Natural killer cell (primary cell): Measurements from ENCODE around the gene TDRD9. TPM values are rescaled to one million over a fixed set of nuclear protein-coding genes. Genes with fewer than 3 reads are reported as not detected.

ENCODE experiments used
- ATAC-seq, 3 donors: fragments of 150-1000 bp in 2 of 3; fragments of 200-7000 bp in 1 of 3; cut with Tn5 transposase; 1 replicate in 1 of 3; 2 replicates in 2 of 3; pipeline ENCODE4 v1.10.0; 2021; ENCODE audit warnings: mild to moderate bottlenecking in 2 of 3, moderate library complexity in 2 of 3
- DNase-seq, 2 donors: peaks; one replicate each; pipeline versions ENCODE4 v3.0.0 to v3.0.0-alpha.2; 2013 to 2021; ENCODE audit warnings: mixed read lengths in 1 of 2
- H3K27ac ChIP-seq: one replicate; pipeline ENCODE4 v1.5.1; 2013; ENCODE audit warnings: mild to moderate bottlenecking, low read length
- H3K27me3 ChIP-seq: one replicate; pipeline ENCODE4 v1.6.1; 2013; ENCODE audit warnings: low read length; ENCODE audit not compliant: control insufficient read depth, insufficient read depth
- H3K36me3 ChIP-seq: one replicate; pipeline ENCODE4 v1.6.1; 2013; ENCODE audit warnings: low read length; ENCODE audit not compliant: control insufficient read depth, insufficient read depth
- H3K4me1 ChIP-seq: one replicate; pipeline ENCODE4 v1.6.1; 2013; ENCODE audit warnings: low read length; ENCODE audit not compliant: control insufficient read depth, insufficient read depth
- H3K4me3 ChIP-seq: one replicate; pipeline ENCODE4 v1.5.1; 2013; ENCODE audit warnings: low read length
- H3K9me3 ChIP-seq: one replicate; pipeline ENCODE4 v1.6.1; 2013; ENCODE audit warnings: low read length; ENCODE audit not compliant: control insufficient read depth, insufficient read depth
- H3K27ac Mint-ChIP-seq, 2 donors: one replicate each; pipeline ENCODE4 v1.8.0; 2022; ENCODE audit warnings: mild to moderate bottlenecking in 2 of 2, mixed read lengths in 2 of 2, moderate library complexity in 1 of 2
- H3K27me3 Mint-ChIP-seq, 2 donors: one replicate each; pipeline ENCODE4 v1.8.0; 2022; ENCODE audit warnings: low read depth in 2 of 2, mixed read lengths in 2 of 2
- H3K36me3 Mint-ChIP-seq: one replicate; pipeline ENCODE4 v1.8.0; 2022; ENCODE audit warnings: mixed read lengths
- H3K4me1 Mint-ChIP-seq, 2 donors: one replicate each; pipeline ENCODE4 v1.8.0; 2022; ENCODE audit warnings: mixed read lengths in 2 of 2
- H3K4me3 Mint-ChIP-seq: one replicate; pipeline ENCODE4 v1.8.0; 2022; ENCODE audit warnings: mild to moderate bottlenecking, moderate library complexity, mixed read lengths
- H3K9me3 Mint-ChIP-seq, 2 donors: one replicate each; pipeline ENCODE4 v1.8.0; 2022; ENCODE audit warnings: mixed read lengths in 2 of 2
- WGBS: methylation state at CpG from one replicate; pipeline ENCODE4 v1.1.7; 2013; ENCODE audit warnings: missing lambda C conversion rate; ENCODE audit not compliant: insufficient coverage; 5-methylcytosine and 5-hydroxymethylcytosine counted together
- intact Hi-C: fragments of 100-400 bp; cut with micrococcal nuclease; formaldehyde crosslinking; loops from one replicate; pipeline ENCODE4 v1.14.2; 2022
- total RNA-seq, 4 donors: library from RNA; stranded (reverse); fragments of 120-200 nt in 1 of 4; gene quantifications; one replicate each; pipeline versions ENCODE4 v1.2.3 to v1.2.4, GENCODE V29; 2013 to 2022
- TF ChIP-seq, protein P1 (sequence below): fragments of 200-600 bp; IDR thresholded peaks from one replicate; pipeline ENCODE4 v1.8.0; 2022; ENCODE audit warnings: antibody characterized with exemption

The TDRD9 gene
- total RNA-seq, 3 donors from 2014 or later (not counting 1 experiment from before 2014, with no cell fraction given), result 0.75 to 2.2 (median 1.4) TPM

DNA sequence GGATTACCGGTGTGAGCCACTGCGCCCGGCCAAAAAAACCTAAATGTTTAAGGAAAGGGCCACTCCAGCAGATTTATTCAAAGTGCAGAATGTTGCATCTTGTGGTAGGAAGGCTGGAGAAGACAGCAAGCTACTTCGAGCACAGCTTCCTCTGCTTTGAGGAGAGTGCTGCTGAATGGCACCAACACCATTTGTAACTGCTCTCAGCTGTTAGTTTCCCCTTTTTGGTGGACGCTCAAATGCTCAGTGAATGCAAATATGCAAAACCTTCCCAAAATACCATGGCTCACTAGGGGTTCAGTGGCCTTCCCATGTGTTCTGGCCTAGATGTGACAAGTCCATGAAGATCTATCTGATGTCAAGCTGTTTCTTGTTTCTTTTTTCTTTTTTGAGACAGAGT, 2.9 kb upstream of the TDRD9 start:
- H3K4me3 ChIP-seq, result no peak overlapping the region
- no peak overlapping the region for H3K27ac Mint-ChIP-seq
- peaks cover 3 to 7% of the 10 kb centered on the region in 2 donors for H3K27me3 Mint-ChIP-seq
- intact Hi-C loops, result no loop called here
- no peaks in the 10 kb centered on the region for H3K9me3 ChIP-seq
- H3K4me1 ChIP-seq, result peaks cover 12% of the 10 kb centered on the region
- TF ChIP-seq, protein P1, sequence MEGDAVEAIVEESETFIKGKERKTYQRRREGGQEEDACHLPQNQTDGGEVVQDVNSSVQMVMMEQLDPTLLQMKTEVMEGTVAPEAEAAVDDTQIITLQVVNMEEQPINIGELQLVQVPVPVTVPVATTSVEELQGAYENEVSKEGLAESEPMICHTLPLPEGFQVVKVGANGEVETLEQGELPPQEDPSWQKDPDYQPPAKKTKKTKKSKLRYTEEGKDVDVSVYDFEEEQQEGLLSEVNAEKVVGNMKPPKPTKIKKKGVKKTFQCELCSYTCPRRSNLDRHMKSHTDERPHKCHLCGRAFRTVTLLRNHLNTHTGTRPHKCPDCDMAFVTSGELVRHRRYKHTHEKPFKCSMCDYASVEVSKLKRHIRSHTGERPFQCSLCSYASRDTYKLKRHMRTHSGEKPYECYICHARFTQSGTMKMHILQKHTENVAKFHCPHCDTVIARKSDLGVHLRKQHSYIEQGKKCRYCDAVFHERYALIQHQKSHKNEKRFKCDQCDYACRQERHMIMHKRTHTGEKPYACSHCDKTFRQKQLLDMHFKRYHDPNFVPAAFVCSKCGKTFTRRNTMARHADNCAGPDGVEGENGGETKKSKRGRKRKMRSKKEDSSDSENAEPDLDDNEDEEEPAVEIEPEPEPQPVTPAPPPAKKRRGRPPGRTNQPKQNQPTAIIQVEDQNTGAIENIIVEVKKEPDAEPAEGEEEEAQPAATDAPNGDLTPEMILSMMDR, result no peak
- no peaks in the 10 kb centered on the region for H3K27me3 ChIP-seq
- H3K9me3 Mint-ChIP-seq, result no peaks in the 10 kb centered on the region
- H3K4me1 Mint-ChIP-seq, result peaks cover 5 to 6% of the 10 kb centered on the region in 2 donors
- DNase-seq, result no peak
- no peak overlapping the region for H3K4me3 Mint-ChIP-seq
- no peak for ATAC-seq
- no peaks in the 10 kb centered on the region for H3K36me3 ChIP-seq
- 57% methylated on average over 5 of the region's 5 CpGs for WGBS
- no peaks in the 10 kb centered on the region for H3K36me3 Mint-ChIP-seq
- no peak overlapping the region for H3K27ac ChIP-seq

GRCh38 chr14:103927566-103927965, 690 bp upstream of the TDRD9 start:
- Mint-ChIP-seq H3K27me3 (peaks cover 3 to 7% of the 10 kb centered on the region in 2 donors), H3K4me3 (no peak overlapping the region), H3K4me1 (no peaks in the 10 kb centered on the region), H3K36me3 (no peaks in the 10 kb centered on the region), H3K9me3 (no peaks in the 10 kb centered on the region), H3K27ac (no peak overlapping the region)
- H3K27ac ChIP-seq, result no peak overlapping the region
- H3K36me3 ChIP-seq, result no peaks in the 10 kb centered on the region
- intact Hi-C loops, result no loop called here
- no peak overlapping the region for H3K4me3 ChIP-seq
- no peaks in the 10 kb centered on the region for H3K27me3 ChIP-seq
- ATAC-seq, result no peak
- H3K9me3 ChIP-seq, result no peaks in the 10 kb centered on the region
- TF ChIP-seq, protein P1, result no peak
- 89% methylated on average over 18 of the region's 18 CpGs for WGBS
- DNase-seq, result no peak
- no peaks in the 10 kb centered on the region for H3K4me1 ChIP-seq

- no peak for DNase-seq
- Mint-ChIP-seq H3K27me3 (peaks cover 0 to 4% of the 10 kb centered on the region in 2 donors), H3K4me1 (no peaks in the 10 kb centered on the region), H3K27ac (no peak overlapping the region), H3K9me3 (no peaks in the 10 kb centered on the region), H3K36me3 (no peaks in the 10 kb centered on the region), H3K4me3 (no peak overlapping the region)
- no peaks in the 10 kb centered on the region for H3K4me1 ChIP-seq
- H3K36me3 ChIP-seq, result no peaks in the 10 kb centered on the region
- H3K4me3 ChIP-seq, result no peak overlapping the region
- TF ChIP-seq, protein P1, result no peak
- no peak for ATAC-seq
- intact Hi-C loops, result no loop called here
- WGBS, result 77% methylated on average over 14 of the region's 14 CpGs
- no peak overlapping the region for H3K27ac ChIP-seq
- H3K27me3 ChIP-seq, result no peaks in the 10 kb centered on the region
- no peaks in the 10 kb centered on the region for H3K9me3 ChIP-seq
Measured at GRCh38 chr14:103930051-103930604, 1.9 kb downstream of the TDRD9 start.

DNA sequence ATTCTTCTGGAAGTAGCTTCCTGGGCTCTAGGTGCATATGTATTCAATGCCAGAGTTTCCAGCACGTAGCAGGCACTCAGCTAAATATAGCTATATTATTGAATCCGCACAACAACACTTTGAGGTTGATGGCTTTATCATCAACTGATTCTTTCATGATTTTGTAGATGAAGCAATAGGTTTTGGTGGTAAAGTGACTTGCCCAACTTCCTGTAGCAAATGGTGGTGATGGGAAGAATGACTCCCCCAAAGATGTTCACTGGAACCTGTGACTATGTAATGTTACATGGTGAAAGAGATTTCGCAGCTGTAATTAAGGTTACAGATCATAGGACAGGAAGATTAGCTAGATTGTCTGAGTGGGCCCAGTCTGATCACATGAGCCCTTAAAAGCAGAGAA, 3.2 kb downstream of the TDRD9 start:
- Histone ChIP-seq H3K27ac (no peak overlapping the region), H3K4me3 (no peak overlapping the region), H3K4me1 (no peaks in the 10 kb centered on the region), H3K9me3 (no peaks in the 10 kb centered on the region), H3K36me3 (no peaks in the 10 kb centered on the region), H3K27me3 (no peaks in the 10 kb centered on the region)
- Mint-ChIP-seq H3K4me1 (no peaks in the 10 kb centered on the region), H3K27me3 (peaks cover 0 to 5% of the 10 kb centered on the region in 2 donors), H3K36me3 (no peaks in the 10 kb centered on the region), H3K4me3 (no peak overlapping the region), H3K9me3 (no peaks in the 10 kb centered on the region), H3K27ac (no peak overlapping the region)
- intact Hi-C loops, result no loop called here
- WGBS, result 79% methylated on average over 3 of the region's 3 CpGs
- ATAC-seq (peak in 1 of 3 donors; percentile 71), DNase-seq (no peak)
- TF ChIP-seq, protein P1, result no peak
